GM19468 (cell line): Measurements from ENCODE around the gene CAMTA1.

Experiments used
- ATAC-seq: cut with Tn5 transposase; IDR thresholded peaks from one replicate; pipeline ENCODE4 v1.9.1; 2021; ENCODE audit warnings: mild to moderate bottlenecking, moderate library complexity, moderate number of reproducible peaks; ENCODE audit not compliant: unreplicated experiment; ENCODE audit errors: extremely low read depth

CAMTA1 gene

DNA sequence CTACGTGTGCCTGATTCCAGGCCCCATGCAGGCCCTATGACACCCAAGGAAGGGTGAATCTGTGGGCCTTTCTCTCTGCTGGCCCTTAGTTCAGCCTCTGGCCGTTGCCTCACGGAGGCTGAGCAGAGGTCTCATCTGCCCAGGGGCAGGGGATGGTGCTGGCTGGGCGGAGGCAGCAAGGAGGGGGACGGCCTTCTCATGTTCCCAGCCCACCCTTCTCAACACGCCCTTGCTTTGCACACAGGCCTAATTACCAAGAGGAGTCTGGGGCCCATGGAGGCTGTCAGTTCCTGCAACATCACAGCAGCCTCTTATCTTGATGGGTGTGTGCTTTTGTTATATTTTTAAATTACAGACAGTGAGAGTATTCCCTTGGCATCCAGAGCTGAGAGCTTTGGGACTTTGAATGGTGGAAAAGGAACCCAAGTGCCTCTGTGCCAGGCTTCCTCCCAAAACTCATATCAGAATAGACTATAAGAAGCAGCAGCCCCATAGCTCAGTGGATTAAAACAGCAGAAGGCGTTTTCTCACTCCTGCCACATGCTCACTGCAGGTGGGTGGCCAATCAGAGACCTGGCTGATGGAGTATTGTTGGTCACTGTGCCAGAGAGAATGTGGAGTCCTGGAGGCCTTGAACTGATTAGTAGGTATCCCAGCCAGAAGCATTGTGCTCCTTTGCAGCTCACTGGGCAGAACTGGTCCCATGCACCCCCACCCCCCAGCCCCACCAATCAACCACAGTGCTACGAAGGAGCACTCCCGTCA lies 164.9 kb downstream of the CAMTA1 start:
- ATAC-seq = no peak

DNA sequence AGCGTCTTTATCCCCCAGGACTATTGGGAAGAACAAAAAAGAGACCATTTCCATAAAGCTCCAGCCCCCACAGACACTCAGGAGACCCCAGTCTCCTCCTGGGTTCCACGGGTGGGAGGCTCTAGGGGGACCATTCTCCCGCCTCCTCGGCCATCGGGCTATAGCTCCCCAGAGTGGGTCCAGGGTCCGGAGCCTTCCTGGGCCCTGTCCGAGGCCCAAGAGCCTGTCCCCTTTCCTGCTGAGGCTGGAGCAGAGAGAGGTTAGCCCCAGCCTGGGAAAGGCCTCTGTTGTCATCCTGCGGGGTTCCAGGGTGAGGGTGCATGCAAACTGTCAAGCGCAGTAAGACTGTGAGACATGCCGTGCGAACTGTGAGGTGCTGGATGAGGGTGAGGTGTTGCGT lies 166.3 kb downstream of the CAMTA1 start:
- no peak for ATAC-seq

DNA sequence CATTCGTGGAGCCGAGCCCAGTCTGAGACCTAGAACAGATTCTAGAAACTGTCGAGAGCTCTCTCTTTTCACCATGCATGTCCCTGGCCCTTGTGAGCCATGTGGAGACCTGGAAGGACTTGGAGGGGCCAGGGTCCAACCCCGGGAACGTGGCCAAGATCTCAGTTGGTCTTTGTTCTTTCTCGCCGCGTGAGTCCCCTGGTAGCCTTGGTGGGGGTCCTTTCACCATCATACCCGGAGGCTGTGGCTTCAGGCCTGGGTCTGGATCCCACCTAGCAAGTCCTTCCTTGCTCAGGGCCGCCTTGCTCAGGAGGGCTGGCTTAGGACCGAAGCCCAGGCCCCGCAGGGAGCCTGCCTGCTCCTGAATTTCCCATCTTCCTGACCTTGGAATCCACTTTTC lies 168.0 kb downstream of the CAMTA1 start:
- no peak for ATAC-seq

DNA sequence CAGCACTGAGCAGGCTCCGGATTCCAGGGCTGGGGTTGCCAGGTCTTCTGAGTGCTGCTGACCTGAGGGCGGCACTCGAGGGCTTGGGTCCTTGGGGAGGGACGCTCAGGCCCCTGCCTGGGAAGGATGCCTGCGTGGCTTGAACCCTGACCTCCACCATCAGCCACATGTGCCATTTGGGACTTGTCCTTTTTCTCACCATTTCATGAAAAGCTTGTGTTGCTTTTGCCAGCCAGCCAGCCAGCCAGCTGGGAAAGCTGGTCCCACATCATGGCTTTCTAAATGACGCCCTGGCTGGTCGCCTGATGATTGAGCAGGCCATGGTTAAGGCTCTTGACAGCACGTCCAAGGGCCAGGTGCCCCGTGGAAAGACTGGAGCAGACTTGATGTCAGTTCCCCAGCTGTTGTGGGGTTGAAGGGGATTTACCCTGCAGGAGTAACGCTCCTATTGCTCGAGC lies 168.7 kb downstream of the CAMTA1 start:
- no peak for ATAC-seq

DNA sequence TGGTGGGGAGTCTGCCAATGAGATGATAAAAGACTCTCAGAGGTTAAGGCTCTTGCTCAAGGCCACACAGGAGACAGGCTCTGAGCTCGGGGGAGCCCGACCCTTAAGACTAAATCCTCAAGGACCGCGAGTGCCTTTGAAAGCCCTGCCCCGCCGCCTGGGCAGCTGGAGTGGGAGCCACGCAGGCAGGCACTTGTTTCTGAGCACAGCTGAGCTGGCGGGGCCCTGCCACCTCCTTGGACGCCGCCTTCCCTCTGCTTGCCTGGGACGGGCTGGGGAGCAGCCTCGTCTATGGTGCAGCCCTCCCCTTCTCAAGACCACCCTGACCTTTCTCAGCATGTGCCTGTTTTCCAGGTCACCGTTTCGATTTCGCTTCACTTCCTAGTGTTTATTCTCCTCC lies 169.3 kb downstream of the CAMTA1 start:
- ATAC-seq = no peak

DNA sequence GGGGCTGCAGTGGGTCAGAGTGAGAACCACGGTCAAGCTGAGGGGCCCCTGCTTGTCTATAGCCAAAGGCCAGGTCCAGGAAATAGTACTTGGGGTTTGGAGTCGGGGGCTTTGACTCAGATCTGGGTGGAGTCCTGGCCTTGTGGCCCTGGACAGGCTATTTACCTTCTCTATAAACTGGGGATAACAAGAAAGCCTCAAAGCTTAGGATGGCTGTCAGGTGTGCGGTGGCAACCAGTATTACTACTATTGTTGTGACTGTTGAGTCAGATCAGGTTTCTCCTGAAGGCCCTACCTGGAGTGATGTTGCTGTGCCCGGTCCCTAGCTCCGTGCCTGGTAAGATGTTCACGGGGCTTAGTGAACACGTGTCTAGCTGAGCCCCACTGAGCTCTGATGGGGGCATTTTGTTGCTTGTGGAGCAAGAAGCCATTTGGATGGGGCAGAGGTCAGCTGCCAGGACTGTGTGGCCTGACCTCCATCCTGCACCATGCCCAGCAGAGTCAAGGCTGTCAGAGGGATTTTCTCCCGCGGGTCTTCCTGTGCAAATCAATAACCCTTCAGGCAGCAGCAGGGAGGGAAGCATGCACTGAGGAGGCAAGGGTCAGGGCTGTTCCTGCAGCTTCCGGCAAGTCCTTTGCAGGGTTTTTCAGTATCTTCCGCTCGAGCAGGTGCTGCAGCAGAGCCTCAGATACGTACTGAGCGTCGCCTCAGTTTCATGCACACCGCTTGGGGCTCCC lies 170.3 kb downstream of the CAMTA1 start:
- ATAC-seq = no peak

DNA sequence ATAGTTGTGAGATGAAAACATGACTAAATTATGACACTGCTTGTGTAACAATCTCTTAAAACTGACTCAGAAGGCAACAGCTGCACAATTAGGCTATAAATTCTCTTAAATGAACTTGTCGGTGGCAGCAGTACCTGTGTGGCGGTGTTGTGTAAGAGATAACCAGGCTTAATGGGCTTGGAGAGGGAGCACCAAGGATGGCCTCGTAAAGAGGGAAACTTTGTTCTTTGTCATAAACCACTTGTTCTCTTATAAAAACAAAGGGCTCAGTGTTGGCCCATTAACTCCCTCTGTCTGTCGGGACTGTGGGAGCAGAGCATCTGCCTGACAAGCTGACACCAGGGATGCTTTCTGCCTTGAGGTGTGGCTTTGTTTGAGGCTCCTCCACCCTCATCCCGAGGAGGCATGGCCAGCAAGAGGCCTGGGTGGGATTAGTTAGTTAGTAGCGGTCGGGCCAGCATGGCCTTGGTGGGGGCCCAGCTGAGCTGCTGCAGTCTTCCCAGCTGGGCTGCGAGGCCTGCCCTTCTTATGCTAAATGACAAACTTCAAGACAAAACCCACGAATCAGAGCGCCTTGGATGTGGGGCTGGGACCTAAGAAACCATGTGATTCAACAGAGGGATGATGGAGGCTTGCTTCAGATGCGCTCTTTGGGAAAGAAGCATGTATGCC lies 171.4 kb downstream of the CAMTA1 start:
- ATAC-seq = no peak

DNA sequence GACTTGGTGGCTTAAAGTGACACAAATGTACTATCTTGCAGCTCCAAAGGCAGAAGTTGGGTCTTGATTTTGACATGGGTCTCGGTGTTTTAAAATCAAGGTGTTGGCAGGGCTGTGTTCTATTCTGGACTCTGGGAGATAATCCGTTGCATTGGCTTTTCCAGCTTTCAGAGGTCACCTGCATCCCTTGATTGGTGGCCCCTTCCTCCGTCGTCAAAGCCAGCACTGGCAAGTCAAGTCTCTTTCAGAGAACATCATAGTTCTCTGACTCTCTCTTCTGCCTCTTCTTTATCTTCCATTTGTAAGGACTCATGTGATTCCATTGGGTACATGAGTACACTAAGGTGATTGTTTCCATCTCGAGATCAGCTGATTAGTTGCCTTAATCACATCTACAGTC lies 172.1 kb downstream of the CAMTA1 start:
- ATAC-seq = no peak

DNA sequence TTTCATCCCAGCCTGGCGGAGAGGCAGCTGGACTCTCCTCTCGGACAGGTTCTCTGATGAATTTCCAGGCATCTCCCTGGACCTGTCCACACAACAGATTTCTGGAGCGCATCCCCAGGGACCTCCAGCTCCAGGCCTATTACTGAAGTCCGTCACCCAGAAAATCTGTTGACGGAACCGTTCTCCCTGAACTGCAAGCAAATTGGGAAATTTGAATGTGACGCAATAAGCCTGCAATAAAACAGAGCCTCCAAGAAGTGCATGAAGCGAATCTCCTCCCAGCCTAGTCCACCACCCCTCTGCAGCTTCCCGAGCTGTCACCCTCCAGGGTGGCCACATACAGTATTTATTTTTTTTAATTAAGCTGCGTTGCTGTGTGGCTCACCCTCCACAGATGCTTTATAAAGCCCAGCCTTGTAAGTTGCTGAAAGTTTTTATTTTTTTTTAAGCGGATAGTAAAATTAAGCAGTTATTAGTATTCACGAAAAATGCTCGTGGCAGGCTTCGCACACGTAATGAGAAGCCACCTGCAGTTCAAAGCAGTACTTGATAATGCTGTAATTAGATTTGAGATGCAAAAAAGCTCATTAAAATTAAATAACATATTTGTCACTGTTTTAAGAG lies 173.3 kb downstream of the CAMTA1 start:
- ATAC-seq = no peak

DNA sequence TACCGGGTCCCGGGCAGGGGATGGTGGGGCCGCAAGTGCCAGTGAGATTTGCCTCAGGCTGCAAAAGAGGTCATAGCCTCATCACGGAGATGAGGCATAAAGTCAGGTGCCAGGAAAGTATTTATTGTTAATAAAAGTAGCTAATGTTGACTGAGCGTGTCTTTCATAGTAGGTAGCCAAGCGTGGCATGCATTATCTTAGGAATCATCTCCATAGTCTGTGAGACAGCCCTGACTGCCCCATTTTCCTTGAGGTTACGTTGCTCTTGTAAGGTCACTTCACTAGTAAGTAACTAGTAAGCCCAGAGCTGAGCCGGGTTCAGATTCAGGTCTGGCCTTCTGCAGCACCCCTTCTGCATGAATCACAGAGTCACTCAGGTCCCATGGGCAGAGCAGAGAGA lies 174.2 kb downstream of the CAMTA1 start:
- no peak for ATAC-seq

DNA sequence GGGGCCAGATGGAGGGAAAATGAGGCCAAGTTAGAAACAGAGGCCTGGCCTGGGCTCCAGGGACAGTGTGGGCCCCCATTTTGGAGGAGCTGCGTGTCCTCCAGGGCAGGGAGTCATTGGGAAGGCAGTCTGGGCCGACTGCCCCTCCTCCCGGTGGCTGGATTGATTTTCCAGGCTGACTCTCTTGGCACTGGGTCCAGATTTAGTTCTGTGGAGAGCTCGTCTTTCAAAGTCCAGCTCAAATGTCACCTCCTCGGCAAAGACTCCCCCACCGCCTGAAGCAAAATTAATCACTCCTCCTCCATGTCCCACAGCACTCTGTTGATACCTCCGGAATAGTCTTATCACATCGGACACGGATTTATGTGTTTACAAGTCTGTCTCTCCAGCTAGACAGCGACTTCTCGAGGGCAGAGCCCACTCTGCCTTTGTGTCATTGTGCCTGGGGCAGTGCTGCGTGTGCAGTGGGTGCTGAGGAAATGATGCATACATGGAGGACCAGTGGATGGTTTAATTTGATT lies 175.1 kb downstream of the CAMTA1 start:
- no peak for ATAC-seq

DNA sequence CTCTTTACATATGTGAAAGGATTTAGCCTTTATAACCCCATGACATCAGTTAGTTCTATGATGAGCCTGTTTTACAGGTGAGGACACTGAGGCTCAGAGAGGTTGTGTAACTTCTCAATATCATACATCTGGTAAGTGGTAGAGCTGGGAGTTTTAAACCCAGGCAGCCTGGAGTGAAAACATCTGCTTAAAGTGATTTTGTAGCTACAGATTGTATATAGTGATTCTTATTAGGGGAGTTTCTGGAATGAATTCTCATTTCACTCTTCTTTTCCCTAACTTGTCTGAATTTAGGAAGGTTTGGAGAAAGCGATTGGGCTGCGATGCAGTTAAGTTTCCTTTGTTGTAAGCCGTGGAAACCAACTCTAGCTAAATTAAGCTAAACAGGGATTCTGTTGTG lies 175.6 kb downstream of the CAMTA1 start:
- no peak for ATAC-seq

DNA sequence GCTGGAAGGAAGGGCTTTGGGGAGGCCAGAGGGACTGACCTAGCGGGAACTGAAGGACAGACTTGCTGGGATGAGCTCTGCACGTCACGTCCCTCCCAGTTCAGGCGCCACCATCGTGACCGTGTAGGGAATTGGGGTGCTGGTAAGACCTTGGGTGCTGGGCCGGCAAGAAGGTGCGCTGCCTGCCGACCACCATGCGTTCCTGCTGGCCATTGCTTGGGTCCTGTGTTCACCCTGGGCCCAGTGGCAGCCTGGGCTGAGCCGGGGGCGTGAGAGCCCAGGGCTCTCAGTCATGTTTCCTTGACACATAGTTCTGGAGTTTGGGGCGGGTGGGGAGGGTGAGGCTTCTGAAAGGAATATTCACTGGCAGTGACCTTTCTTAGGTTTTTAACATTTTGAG lies 176.0 kb downstream of the CAMTA1 start:
- ATAC-seq = no peak

DNA sequence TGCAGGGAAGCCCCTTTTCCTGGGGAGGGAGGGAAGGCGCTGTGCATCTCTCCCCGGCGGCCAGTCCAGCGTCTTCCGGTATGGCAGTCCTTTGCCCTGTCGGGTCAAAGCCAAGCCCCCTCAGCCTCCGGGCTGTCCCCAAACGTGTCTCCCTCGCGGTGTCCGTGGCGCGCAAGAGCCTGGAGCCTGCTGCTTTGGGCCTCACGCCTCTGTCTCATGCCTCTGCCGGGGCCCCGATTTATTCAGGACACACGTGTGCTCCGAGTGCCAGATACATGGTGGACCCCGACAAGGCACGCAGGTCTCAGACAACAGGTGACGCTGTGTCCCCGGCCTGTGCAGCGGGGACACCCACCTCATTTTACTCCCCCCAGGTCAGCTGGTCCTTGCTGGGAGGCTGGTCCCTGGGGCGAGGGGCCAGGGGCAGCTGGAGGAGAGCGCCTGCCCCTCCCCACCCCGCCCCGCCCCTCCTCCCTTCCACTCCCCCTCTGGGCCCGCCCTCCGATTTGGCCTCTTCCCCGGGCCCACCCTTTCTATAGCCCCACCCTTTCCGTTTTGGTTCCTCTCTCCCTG lies 176.7 kb downstream of the CAMTA1 start:
- ATAC-seq = no peak

DNA sequence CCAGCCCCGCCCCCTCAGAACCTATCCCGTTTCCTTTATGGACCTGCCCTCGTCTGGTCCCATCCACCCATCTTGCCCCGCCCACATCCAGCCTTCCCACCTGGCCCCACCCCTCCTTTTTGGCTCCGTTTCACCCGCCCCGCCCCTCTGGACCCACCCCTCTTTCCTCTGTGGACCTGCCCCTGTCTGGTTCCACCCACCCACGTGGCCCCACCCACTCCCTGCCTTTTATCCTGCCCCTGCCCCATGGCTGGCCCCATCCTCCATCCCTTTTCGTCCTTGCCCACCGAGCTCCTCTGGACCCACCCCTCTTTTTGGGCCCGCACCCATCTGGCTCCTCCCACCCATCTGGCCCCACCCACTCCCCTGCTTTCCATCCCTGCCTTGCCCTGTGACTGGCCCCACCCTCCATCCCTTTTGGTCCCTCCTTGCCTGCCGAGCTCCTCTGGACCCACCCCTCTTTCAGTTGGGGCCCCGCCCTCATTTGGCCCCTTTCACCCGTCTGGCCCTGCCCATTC lies 177.3 kb downstream of the CAMTA1 start:
- no peak for ATAC-seq

DNA sequence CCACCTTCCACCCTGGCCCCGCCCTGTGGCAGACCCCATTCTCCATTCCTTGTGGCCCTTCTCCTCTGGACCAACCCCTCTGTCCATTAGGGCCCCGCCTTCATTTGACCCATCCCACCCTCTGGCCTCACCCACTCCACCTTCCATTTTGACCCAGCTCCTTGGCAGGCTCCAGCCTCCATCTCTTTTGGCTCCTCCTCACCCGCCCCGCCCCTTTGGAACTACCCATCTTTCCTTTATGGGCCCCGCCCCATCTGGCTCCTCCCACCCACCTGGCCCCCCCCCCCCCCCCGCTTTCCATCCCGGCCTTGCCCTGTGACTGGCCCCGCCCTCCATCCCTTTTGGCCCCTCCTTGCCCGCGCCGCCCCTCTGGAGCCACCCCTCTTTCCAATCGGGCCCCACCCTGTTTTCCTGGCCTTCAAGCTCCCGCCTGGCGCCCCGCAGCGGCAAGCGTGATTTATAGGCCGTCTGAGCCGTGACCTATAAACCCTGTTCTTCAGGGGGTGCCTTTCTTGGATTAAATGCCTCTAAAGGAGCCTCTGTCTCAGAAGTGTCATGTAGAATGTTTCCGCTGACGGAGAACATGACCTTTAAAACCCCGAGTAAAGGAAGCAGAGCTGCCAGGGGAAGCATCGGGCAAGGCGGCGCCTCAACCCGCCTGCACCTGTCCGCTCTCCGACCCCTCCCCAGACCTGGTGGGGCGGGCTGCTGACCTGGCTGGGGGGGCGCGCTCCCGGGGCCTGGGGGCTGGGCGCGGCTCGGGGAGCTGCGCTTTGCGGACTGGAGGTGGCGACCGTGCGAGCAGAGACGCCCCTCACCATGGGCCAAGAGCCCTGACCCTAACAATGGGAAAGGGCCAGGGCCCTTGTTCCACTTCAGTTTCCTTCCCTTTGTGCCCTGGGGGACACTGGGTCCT lies 178.0 kb downstream of the CAMTA1 start:
- no peak for ATAC-seq

DNA sequence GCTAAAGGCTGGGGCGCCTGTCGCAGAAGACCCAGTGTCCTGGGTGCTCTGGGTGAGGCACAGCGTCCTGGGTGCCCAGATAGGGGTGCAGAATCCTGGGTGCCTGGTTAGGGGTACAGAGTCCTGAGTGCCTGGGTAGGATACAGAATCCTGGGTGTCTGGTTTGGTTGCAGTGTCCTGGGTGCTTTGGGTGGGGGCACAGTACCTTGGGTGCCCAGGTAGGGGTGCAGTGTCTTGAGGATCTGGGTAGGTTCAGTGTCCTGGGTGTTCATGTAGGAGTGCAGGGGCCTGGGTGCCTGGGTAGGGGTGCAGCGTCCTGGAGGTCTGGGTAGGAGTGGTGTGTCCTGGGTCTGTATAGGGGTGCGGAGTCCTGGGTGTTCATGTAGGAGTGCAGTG lies 178.7 kb downstream of the CAMTA1 start:
- ATAC-seq = no peak

DNA sequence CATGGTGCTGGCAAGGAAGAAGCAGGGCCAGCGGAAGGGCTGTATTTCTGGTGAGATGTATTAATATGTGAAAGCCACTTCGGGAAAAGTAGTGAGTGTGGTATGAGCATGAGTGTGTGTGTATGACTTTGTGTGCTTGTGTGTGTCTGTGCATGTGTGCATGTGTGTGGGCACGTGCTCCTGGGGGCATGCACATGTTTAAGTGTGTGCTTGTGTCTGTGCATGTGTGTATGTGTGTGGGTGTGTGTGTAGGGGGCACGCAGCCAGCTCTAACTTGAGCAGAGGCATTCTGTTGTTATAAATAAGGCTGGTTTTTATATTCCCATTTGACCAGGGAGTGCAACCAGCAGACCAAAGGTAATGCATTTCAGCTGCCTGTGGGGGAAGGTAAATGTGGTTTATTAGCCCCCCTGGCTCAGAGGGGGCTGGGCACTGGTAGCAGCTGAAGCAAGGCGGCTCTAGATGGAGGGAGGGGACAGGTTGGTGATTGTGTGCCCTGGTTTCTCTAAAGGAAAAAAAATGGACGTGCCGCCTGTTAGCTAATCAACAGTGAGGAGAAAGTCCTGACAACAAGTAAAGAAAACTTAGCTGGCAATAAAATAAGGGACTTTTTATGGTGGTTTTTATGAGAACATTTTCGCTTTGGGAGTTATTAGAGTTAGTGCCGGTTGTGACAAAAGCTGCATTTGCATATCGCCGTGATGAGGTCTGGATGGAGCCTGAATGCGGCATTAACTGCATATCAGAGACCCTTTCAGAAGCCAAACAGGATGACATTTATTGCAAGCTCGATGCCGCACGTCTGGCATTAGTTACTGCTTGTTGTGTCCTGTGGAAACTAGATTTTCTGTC lies 180.1 kb downstream of the CAMTA1 start:
- ATAC-seq = no peak
